GM18951 (cell line): Measurements from ENCODE around the gene LMO3.

Source experiments
- POLR2A ChIP-seq: IDR thresholded peaks from 4 replicates; pipeline ENCODE4 v1.6.1; 2011; ENCODE audit warnings: mild to moderate bottlenecking; ENCODE audit not compliant: insufficient read length, insufficient read depth; ENCODE audit errors: extremely low read depth
- in situ Hi-C: fragments of 300-500 bp; cut with MboI; formaldehyde crosslinking; loops from one replicate; pipeline ENCODE4 v1.12.0; 2022; ENCODE audit warnings: low sequenced_read_pairs, mixed read lengths, inconsistent platforms; ENCODE audit not compliant: unreplicated experiment

LMO3 gene

GRCh38 chr12:16606117-16606200 is at the start of gene LMO3:
Gene LMO3 (minus strand): TSS chr12:16606162. CDS start chr12:16600860, 5,302 bp downstream.
- in situ Hi-C loops: no loop called here
- no peak for TF ChIP-seq POLR2A

GRCh38 chr12:16636435-16637055 is 30.6 kb upstream of the LMO3 start:
- in situ Hi-C loops: no loop called here
- TF ChIP-seq POLR2A: no peak

GRCh38 chr12:16634786-16635185 is 28.8 kb upstream of the LMO3 start:
- in situ Hi-C loops: no loop called here
- TF ChIP-seq POLR2A: no peak

- TF ChIP-seq POLR2A: no peak
- in situ Hi-C loops: no loop called here
Observed at GRCh38 chr12:16626991-16627390, 21.0 kb upstream of the LMO3 start.

- no peak for TF ChIP-seq POLR2A
- in situ Hi-C loops: no loop called here
Observed at GRCh38 chr12:16622338-16622737, 16.4 kb upstream of the LMO3 start.

GRCh38 chr12:16619537-16619936 is 13.6 kb upstream of the LMO3 start:
- in situ Hi-C loops: no loop called here
- TF ChIP-seq POLR2A: no peak

- no peak for TF ChIP-seq POLR2A
- in situ Hi-C loops: no loop called here
Observed at GRCh38 chr12:16618256-16618655, 12.3 kb upstream of the LMO3 start.

GRCh38 chr12:16613199-16613598 is 7.2 kb upstream of the LMO3 start:
- no peak for TF ChIP-seq POLR2A

GRCh38 chr12:16612647-16613046 is 6.7 kb upstream of the LMO3 start:
- no peak for TF ChIP-seq POLR2A
- in situ Hi-C loops: no loop called here

More at GRCh38 chr12:16613199-16613598, 7.2 kb upstream of the LMO3 start:
- in situ Hi-C loops: no loop called here

- in situ Hi-C loops: no loop called here
Observed at GRCh38 chr12:16611146-16611545, 5.2 kb upstream of the LMO3 start.

GRCh38 chr12:16610743-16611142 is 4.8 kb upstream of the LMO3 start:
- no peak for TF ChIP-seq POLR2A
- in situ Hi-C loops: no loop called here

More at GRCh38 chr12:16611146-16611545, 5.2 kb upstream of the LMO3 start:
- no peak for TF ChIP-seq POLR2A

- in situ Hi-C loops: no loop called here
- peak; percentile 17 for TF ChIP-seq POLR2A
Observed at GRCh38 chr12:16610001-16610585, 4.1 kb upstream of the LMO3 start.

GRCh38 chr12:16608946-16609539 is 3.1 kb upstream of the LMO3 start:
- in situ Hi-C loops: no loop called here

GRCh38 chr12:16607906-16608775 is 2.2 kb upstream of the LMO3 start:
- in situ Hi-C loops: no loop called here
- no peak for TF ChIP-seq POLR2A

More at GRCh38 chr12:16608946-16609539, 3.1 kb upstream of the LMO3 start:
- no peak for TF ChIP-seq POLR2A

- in situ Hi-C loops: no loop called here
- TF ChIP-seq POLR2A: no peak
Observed at GRCh38 chr12:16606991-16607390, 1.0 kb upstream of the LMO3 start.
